Mucosa of stomach (tissue), 1 donor: Measurements from ENCODE around the gene TMEM259.

Source experiments
- H3K27me3 ChIP-seq: one replicate; pipeline ENCODE4 v1.7.0; 2013; ENCODE audit warnings: mild to moderate bottlenecking, low read length; ENCODE audit not compliant: control insufficient read depth, insufficient read depth
- H3K36me3 ChIP-seq: one replicate; pipeline ENCODE4 v1.7.0; 2013; ENCODE audit warnings: low read length; ENCODE audit not compliant: control insufficient read depth, insufficient read depth
- H3K4me1 ChIP-seq: one replicate; pipeline ENCODE4 v1.7.0; 2013; ENCODE audit warnings: mild to moderate bottlenecking, low read length; ENCODE audit not compliant: control insufficient read depth, insufficient read depth
- H3K4me3 ChIP-seq: one replicate; pipeline ENCODE4 v1.7.0; 2013; ENCODE audit warnings: low read length
- H3K9ac ChIP-seq: one replicate; pipeline ENCODE4 v1.7.0; 2013; ENCODE audit warnings: mild to moderate bottlenecking, low read length, moderate library complexity
- H3K9me3 ChIP-seq: one replicate; pipeline ENCODE4 v1.7.0; 2013; ENCODE audit warnings: mild to moderate bottlenecking, low read length, moderate library complexity; ENCODE audit not compliant: control insufficient read depth
- donor health status: Pancreatic carcinoma.

Gene TMEM259

DNA sequence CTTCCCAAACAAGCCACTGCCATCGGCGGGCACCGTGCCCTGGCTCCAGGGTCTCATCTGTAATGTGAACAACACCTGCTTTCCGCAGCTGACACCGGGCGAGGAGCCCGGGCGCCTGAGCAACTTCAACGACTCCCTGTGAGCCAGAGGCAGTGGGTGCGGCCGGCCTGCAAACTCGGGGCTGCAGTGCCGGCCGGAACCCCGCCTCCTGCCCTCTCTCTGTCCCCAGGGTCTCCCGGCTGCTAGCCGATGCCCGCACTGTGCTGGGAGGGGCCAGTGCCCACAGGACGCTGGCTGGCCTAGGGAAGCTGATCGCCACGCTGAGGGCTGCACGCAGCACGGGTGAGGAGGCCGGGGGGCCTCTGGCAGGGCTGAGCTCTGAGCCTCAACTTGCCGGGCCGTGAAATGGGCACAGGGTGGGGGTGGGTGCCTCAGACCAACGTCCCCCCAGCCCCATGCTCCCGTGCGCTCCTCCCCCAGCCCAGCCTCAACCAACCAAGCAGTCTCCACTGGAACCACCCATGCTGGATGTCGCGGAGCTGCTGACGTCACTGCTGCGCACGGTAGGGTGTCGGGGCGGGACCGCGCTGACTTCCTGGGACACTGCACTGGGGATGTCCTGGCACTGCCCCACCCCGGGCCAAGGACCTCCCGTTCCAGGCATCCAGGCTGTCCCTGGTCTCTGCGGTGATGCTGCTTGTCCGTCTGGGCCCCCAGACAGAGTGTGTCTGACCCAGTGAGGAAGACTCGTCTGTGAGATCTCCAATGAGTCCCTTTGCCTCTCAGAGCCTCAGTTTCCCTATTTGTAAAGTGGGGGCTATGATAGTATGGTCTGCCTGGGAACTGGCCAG, 21.1 kb upstream of the TMEM259 start:
- no peak overlapping the region for H3K4me3 ChIP-seq

DNA sequence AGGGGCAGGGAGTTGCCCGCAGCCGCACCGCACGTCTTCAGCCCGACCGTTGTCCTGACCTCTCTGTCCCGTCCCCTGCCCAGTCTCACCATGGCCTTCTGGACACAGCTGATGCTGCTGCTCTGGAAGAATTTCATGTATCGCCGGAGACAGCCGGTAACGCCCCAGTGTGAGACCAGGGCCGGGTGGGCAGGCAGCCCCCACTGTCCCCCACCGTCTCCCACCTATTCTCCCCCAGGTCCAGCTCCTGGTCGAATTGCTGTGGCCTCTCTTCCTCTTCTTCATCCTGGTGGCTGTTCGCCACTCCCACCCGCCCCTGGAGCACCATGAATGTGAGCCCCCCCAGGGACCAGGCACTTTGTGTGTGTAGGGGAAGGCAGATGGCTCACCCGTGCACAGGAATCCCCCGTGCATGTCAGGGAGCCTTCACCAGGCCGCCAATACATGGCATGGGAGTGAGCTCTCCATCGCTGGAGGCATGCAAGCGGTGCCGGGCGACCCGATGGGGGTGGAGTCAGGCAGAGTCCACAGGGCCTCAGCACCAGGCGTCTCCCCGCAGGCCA, 20.4 kb upstream of the TMEM259 start:
- Histone ChIP-seq H3K4me1 (peaks cover 26% of the 10 kb centered on the region), H3K4me3 (no peak overlapping the region), H3K36me3 (no peaks in the 10 kb centered on the region), H3K27me3 (peaks cover 4% of the 10 kb centered on the region), H3K9ac (no peak overlapping the region), H3K9me3 (no peaks in the 10 kb centered on the region)

More for the DNA sequence above, 21.1 kb upstream of the TMEM259 start:
- peaks cover 4% of the 10 kb centered on the region for H3K27me3 ChIP-seq
- no peaks in the 10 kb centered on the region for H3K9me3 ChIP-seq
- no peak overlapping the region for H3K9ac ChIP-seq
- peaks cover 26% of the 10 kb centered on the region for H3K4me1 ChIP-seq
- H3K36me3 ChIP-seq = no peaks in the 10 kb centered on the region

DNA sequence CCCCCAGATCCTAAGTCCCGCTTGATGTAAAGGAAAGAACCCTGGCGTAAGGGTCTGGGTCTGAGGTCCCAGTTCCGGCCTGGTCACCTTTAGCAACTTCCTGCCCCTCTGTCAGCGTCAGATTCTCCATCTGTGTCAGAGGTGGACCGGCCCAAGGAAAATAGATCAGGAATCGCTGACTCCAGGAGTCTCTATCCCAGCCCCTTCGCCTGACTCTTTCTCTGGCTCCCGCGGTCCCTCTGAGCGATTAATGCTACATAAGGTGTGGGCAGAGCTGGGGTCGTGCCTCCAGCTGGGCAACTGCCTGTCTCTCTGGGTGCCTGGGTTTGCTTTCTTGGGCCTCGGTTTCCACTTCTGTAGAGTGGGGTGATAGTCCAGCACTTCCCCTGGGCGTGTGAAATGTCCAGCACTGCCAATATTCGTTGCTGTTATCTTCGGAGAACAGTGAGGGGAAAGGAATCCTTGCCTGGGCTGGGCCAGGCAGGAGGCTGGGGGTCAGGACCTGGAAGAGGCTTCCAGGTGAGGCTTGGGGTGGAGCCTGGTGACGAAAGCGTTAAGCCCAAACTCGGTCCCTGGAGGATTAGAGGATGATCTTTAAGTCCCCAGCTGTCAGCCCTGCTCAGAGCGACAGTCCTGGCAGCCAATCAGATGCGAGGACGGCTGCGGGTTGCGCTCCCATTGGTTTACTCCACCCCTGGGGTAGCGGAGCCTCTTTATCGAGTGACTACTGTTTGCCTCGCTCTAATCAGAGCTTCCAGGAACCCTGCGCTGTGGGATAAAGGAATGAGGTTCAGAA, 19.8 kb upstream of the TMEM259 start:
- Histone ChIP-seq H3K9ac (peak overlapping the region; percentile 60), H3K36me3 (no peaks in the 10 kb centered on the region), H3K4me1 (peaks cover 26% of the 10 kb centered on the region), H3K4me3 (peak overlapping the region; percentile 74), H3K27me3 (peaks cover 4% of the 10 kb centered on the region), H3K9me3 (no peaks in the 10 kb centered on the region)

DNA sequence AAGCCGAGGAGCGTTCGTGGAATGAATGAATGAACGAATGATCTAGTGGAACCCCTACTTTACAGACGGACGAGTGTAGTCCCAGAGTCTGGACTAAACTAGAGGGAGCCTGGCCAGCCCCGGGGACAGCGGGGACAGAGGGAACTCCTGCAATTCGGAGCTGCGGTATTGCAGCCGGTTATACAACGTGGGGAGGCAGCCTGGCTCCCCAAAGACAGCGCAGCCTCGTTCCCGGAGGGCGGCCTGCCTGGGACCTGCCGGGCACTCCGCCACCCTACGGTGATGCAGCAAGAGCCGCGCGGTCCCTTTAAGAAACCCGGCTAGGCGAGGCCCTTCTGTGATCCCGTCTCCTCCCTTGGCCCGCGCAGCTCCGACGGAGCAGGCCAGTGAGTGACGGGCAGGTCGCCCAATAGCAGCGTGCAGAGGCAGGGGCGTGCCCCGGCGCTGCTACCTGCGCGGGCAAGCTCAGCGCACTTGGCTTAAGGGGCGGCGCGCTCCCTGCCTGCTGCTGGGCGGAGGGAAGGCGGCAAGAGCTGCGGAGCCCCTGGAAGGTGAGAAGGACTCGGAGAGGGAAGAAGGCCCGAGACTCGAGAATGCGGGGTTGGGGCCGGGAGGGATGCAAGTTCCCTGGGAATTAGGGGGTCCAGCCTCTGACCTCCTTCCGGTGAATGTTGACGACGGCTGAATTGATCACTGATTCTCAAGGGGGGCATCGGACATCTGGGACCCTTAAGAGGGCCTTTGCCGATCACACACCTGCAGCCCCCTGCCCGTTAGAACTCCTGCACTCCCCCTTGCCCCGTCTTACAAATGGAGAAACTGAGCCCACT, 18.9 kb upstream of the TMEM259 start, which contains the start of gene ABCA7:
ABCA7 (plus strand) TSS at position 462 of the 830 bp plus-strand sequence. CDS start 1,255 bp downstream, outside the sequence.
- H3K4me1 ChIP-seq = peaks cover 26% of the 10 kb centered on the region
- peak within 1 kb of the TSS; percentile 60 for H3K9ac ChIP-seq
- no peaks in the 10 kb centered on the region for H3K36me3 ChIP-seq

DNA sequence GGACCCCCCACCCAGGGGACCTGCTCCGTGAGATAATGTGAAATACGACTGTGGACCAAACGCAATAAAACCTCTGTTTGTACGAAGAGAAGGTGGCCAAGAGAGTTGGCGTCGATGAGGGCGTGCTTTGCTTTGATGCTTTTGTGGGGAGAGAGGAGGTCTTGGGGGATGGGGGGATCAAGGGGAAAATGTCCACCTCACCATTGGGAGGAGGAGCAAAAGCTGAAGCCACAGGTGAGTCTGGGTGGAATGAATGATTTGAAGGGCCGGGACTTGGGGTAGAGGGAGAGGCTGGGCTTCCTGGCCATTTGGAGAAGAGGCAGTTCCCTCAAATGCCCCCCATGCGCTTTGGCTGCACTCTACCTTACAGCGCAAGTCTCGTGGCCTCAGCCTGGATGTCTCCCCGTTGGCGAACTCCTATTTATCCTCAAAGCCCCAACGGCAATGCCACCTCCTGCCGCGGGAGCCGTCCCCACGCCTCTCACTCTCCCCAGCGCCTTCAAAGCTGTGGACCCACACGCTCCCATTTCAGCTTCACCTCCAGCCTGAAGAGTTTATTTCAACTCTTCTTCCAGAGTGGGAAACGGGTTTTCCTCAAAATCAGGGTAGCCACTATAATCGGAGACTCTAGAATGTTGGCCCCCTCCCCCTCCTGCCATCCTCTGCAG, 18.2 kb upstream of the TMEM259 start:
- no peak overlapping the region for H3K4me3 ChIP-seq
- peaks cover 4% of the 10 kb centered on the region for H3K27me3 ChIP-seq
- no peaks in the 10 kb centered on the region for H3K9me3 ChIP-seq
- peaks cover 26% of the 10 kb centered on the region for H3K4me1 ChIP-seq
- no peak overlapping the region for H3K9ac ChIP-seq
- no peaks in the 10 kb centered on the region for H3K36me3 ChIP-seq

More for the DNA sequence above, 18.9 kb upstream of the TMEM259 start, which contains the start of gene ABCA7:
- Histone ChIP-seq H3K9me3 (no peaks in the 10 kb centered on the region), H3K4me3 (peak within 1 kb of the TSS; percentile 74), H3K27me3 (peaks cover 4% of the 10 kb centered on the region)

DNA sequence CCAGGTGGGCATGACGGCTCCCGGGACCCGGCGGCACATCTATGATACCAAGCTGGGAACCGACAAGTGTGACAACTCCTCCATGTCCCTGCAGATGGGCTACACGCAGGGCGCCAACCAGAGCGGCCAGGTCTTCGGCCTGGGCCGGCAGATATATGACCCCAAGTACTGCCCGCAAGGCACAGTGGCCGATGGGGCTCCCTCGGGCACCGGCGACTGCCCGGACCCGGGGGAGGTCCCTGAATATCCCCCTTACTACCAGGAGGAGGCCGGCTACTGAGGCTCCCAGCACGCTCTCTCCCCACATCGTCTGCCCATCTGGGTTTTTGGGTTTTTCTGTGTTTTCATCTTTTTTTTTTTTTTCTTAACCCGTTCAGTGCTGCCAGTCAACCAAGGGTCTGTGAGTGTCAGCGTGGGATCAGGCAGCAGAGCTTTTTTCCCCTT, 16.7 kb upstream of the TMEM259 start:
- H3K9ac ChIP-seq = no peak overlapping the region
- no peaks in the 10 kb centered on the region for H3K9me3 ChIP-seq
- peaks cover 4% of the 10 kb centered on the region for H3K27me3 ChIP-seq
- peaks cover 26% of the 10 kb centered on the region for H3K4me1 ChIP-seq
- H3K36me3 ChIP-seq = no peaks in the 10 kb centered on the region
- no peak overlapping the region for H3K4me3 ChIP-seq

DNA sequence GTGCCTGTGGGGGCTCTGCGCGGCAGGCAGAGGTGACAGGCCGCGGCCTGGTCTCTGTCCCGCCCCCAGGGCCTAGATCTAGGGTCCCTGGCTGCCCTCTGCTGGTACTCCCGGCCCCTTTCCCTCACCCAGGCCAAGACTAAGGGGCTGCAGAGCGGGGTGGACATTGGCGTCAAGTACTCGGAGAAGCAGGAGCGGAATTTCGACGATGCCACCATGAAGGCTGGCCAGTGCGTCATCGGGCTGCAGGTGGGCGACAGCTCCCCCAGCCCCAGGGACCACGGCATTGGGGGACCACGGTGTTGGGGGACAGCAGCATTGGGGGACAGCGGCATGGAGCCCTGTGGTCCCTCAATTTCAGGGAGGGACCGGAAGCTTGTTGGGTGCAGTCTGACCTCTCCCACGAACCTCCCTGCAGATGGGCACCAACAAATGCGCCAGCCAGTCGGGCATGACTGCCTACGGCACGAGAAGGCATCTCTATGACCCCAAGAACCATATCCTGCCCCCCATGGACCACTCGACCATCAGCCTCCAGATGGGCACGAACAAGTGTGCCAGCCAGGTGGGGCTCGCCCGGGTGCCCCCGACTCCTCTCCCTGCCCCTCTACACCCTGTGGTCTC, 15.2 kb upstream of the TMEM259 start:
- H3K9me3 ChIP-seq = no peaks in the 10 kb centered on the region
- no peak overlapping the region for H3K4me3 ChIP-seq
- H3K36me3 ChIP-seq = no peaks in the 10 kb centered on the region
- no peak overlapping the region for H3K9ac ChIP-seq
- peaks cover 17% of the 10 kb centered on the region for H3K4me1 ChIP-seq
- no peaks in the 10 kb centered on the region for H3K27me3 ChIP-seq

DNA sequence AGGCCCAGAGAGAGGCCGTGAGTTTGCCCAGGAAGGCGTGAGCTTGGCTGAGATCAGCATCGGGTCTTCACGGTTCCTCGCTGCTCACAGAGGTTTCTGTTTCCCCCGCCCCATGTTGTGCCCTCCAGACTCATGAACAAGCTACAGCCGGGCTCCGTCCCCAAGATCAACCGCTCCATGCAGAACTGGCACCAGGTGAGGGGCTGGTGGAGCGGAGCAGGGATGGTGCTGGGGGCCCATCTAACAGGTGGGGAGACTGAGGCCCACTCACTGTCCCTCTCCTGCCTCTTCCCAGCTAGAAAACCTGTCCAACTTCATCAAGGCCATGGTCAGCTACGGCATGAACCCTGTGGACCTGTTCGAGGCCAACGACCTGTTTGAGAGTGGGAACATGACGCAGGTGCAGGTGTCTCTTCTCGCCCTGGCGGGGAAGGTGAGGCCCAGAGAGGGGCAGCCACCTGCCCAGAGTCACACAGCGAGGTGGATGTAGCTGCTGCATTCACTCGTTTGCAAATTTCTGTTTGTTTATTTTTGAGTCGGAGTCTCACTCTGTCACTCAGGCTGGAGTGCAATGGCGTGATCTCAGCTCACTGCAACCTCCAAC, 11.4 kb upstream of the TMEM259 start:
- no peak overlapping the region for H3K9ac ChIP-seq
- H3K27me3 ChIP-seq = no peaks in the 10 kb centered on the region
- no peak overlapping the region for H3K4me3 ChIP-seq
- H3K9me3 ChIP-seq = no peaks in the 10 kb centered on the region
- H3K36me3 ChIP-seq = no peaks in the 10 kb centered on the region
- H3K4me1 ChIP-seq = peaks cover 15% of the 10 kb centered on the region

DNA sequence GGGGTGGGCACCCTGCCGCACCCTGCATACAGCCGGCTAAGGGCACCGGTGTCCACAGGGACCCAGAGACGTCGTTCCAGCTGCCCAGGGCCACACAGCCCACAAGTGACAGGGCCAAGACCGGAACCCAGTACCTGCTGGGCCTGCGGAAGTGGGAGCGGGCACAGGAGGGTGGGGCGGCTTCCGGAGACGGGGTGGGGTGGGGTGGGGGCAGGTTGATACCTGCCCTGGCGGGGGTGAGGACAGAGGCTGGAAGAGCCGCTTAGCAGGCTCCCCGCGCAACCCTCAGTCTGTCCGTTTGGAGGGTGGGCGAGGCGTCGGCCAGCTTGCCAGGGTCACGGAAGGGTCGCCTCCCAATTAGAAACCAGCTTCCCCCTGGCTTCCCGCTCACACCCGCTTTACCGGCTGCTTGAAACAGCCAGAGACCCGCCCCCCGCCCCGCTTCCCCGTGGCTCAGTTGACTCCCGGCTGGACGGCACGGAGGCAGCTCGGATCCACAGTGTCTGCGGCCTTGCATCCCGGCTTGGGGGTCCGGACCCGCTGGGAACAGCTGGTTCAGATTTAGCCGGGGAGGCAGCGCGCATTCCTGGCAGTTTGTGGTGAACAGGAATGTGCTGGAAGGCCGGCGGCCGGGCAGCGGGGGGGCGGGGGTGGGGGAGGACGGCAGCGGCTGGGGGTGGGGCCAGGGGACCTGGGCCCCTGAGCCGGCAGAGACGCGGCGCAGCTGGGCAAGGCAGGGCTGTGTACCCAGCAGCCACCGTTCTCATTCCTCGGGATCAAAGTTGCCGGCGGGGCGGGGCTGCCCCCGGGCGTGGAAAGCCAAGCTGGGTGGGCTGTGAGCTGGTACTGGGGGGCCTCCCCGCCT, 7.4 kb upstream of the TMEM259 start:
- Histone ChIP-seq H3K27me3 (no peaks in the 10 kb centered on the region), H3K4me3 (peak overlapping the region; percentile 82), H3K4me1 (peaks cover 26% of the 10 kb centered on the region), H3K9me3 (no peaks in the 10 kb centered on the region), H3K36me3 (no peaks in the 10 kb centered on the region), H3K9ac (peak overlapping the region; percentile 92)

DNA sequence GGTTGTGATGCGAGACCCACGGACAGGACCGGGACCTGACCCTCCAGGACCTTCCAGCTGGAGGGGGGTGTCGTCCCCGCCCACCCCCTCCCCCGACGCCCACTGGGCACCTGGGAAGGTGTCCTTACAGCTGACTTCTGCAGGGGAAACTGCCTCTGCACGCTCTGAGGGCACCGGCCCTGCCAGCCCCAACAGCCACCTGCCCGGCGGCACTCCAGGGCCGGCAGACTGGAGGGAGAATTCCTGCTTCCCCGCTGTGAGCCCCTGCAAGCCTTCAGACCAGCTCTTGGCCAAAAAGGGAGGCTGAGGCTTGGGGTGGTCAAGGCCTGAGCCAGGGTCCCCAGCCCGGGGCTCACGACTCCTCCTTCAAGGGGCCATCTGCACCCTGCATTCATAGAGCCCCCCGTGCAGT, 6.7 kb upstream of the TMEM259 start:
- Histone ChIP-seq H3K4me1 (peaks cover 26% of the 10 kb centered on the region), H3K4me3 (peak overlapping the region; percentile 82), H3K9ac (peak overlapping the region; percentile 92)

More for the DNA sequence above, 6.7 kb upstream of the TMEM259 start:
- Histone ChIP-seq H3K36me3 (no peaks in the 10 kb centered on the region), H3K9me3 (no peaks in the 10 kb centered on the region), H3K27me3 (no peaks in the 10 kb centered on the region)
